HepG2 (cell line): ENCODE measurements around the gene FOXK2. TPM values are rescaled to one million over a fixed set of nuclear protein-coding genes. Genes with fewer than 3 reads are reported as not detected.

Experiments
- ZBTB40 ChIP-seq, 2 experiments: fragments of 450-650 bp in 1 of 2; sonication (generic) in 1 of 2; formaldehyde crosslinking in 1 of 2; IDR thresholded peaks; 2 replicates each; pipeline versions ENCODE4 v1.6.1 to v1.8.0; 2016 to 2022; ENCODE audit warnings: antibody characterized with exemption in 1 of 2, mild to moderate bottlenecking in 1 of 2, missing genetic modification reagents in 1 of 2
- polyA plus RNA-seq, 8 experiments: library from polyadenylated mRNA; depleted of rRNA in 3 of 8; stranded (reverse) in 7 of 8; unstranded in 1 of 8; fragments of >200 nt; fragmentation: Illumina TruSeq in 4 of 8; extraction: Trizol in 4 of 8; gene quantifications; 2 replicates each; pipeline versions ENCODE4 v1.2.1 to v1.2.3, GENCODE V29; 2011 to 2016; ENCODE audit warnings: low read depth in 4 of 8, missing spikeins in 1 of 8, mixed read lengths in 1 of 8; ENCODE audit not compliant: insufficient read depth in 1 of 8
- total RNA-seq, 5 experiments: library from RNA; depleted of rRNA; stranded (reverse); fragments of >200 nt; fragmentation: Illumina TruSeq; extraction: Trizol; gene quantifications; 2 replicates each; pipeline ENCODE4 v1.2.3, GENCODE V29; 2016; ENCODE audit warnings: low read depth in 1 of 5

FOXK2 gene
- total and polyA plus RNA-seq, 2 of the 13 experiments (the other 11 are each of a cell fraction or from before 2014, with no cell fraction given) = 67.1 to 67.2 TPM

DNA sequence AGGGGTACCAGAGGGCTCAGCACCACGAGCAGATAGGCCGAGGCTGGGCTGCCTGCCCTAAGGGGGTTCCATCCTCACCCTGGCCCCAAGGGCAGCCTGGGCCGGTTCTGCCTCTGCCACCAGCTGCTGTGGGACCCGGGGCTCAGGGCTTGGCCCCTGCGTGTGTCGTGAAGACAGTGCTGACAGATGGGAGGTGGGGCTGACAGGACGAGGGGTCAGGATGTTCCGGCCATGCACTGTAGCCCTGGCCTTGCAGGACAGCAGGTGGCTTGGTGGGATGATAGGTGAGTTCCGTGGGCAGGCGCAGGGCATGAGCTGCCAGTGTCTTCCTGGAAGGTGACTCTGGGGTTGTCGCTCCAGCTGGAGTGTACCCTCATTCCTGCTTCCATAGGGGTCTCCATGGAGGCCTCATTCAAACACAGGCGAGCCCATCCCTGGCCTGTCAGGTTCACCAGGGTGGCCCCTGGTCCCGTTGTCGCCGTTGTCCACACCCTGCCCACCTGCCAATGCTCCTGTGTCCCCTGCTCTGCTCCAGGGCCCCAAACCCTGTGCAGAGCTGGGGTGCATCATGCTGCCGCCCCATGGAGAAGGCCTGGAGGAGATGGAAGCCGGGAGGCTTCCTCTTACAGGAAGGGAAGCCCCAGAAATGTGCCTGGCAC, 71.5 kb downstream of the FOXK2 start (continued):
- no peak for TF ChIP-seq ZBTB40 (IDR thresholded peaks at IDR 0.05)
- TF ChIP-seq ZBTB40 (CRISPR knock-in tag; IDR thresholded peaks at IDR 0.05) = peak; percentile 47; the same call in 1 of the 2 replicates
- TF ChIP-seq, all 625 proteins: peak for 4
